ENCODE measurements around the gene GBF1. TPM values are rescaled to one million over a fixed set of nuclear protein-coding genes. Genes with fewer than 3 reads are reported as not detected.

GBF1 gene
- total RNA-seq, 1 donor from 2014 or later, result 71.6 TPM

GRCh38 chr10:102416695-102417094 lies 171.4 kb downstream of the GBF1 start:
- peaks cover 37% of the 10 kb centered on the region for H3K4me1 Mint-ChIP-seq (ENCODE audit: low read depth, unreplicated experiment)
- H3K27me3 Mint-ChIP-seq (ENCODE audit: unreplicated experiment), result peaks cover 13% of the 10 kb centered on the region
- no peak overlapping the region for H3K4me3 Mint-ChIP-seq (ENCODE audit: unreplicated experiment)
- DNase-seq, result no peak
- no peak for TF ChIP-seq CTCF (IDR thresholded peaks at IDR 0.05; ENCODE audit: partially characterized antibody, unreplicated experiment)
- peaks cover 14% of the 10 kb centered on the region for H3K9me3 Mint-ChIP-seq (ENCODE audit: unreplicated experiment)
- no peaks in the 10 kb centered on the region for H3K36me3 Mint-ChIP-seq (ENCODE audit: unreplicated experiment)
- no peak overlapping the region for H3K27ac Mint-ChIP-seq (ENCODE audit: unreplicated experiment)

- peak; percentile 79 for DNase-seq
- Mint-ChIP-seq H3K4me3 (ENCODE audit: unreplicated experiment) (peak within 1 kb of the TSS; percentile 84), H3K9me3 (ENCODE audit: unreplicated experiment) (peaks cover 12% of the 10 kb centered on the region), H3K27me3 (ENCODE audit: unreplicated experiment) (peaks cover 11% of the 10 kb centered on the region), H3K4me1 (ENCODE audit: low read depth, unreplicated experiment) (peaks cover 23% of the 10 kb centered on the region), H3K27ac (ENCODE audit: unreplicated experiment) (peak within 1 kb of the TSS; percentile 98), H3K36me3 (ENCODE audit: unreplicated experiment) (no peaks in the 10 kb centered on the region)
- no peak for TF ChIP-seq CTCF (IDR thresholded peaks at IDR 0.05; ENCODE audit: partially characterized antibody, unreplicated experiment)
Observed at GRCh38 chr10:102418622-102419268, 173.4 kb downstream of the GBF1 start, which contains the start of gene PSD. Gene PSD (minus strand): TSS chr10:102418785. CDS start chr10:102417038, 1,747 bp downstream.

- Mint-ChIP-seq H3K4me3 (ENCODE audit: unreplicated experiment) (peak overlapping the region; percentile 84), H3K27ac (ENCODE audit: unreplicated experiment) (peak overlapping the region; percentile 98), H3K27me3 (ENCODE audit: unreplicated experiment) (peaks cover 12% of the 10 kb centered on the region), H3K4me1 (ENCODE audit: low read depth, unreplicated experiment) (peaks cover 19% of the 10 kb centered on the region), H3K36me3 (ENCODE audit: unreplicated experiment) (no peaks in the 10 kb centered on the region), H3K9me3 (ENCODE audit: unreplicated experiment) (peaks cover 12% of the 10 kb centered on the region)
- TF ChIP-seq CTCF (IDR thresholded peaks at IDR 0.05; ENCODE audit: partially characterized antibody, unreplicated experiment), result no peak
- DNase-seq, result peak; percentile 88
Observed at GRCh38 chr10:102419269-102420180, 174.2 kb downstream of the GBF1 start.

- no peak for DNase-seq
- H3K27ac Mint-ChIP-seq (ENCODE audit: unreplicated experiment), result peak overlapping the region; percentile 98
- H3K9me3 Mint-ChIP-seq (ENCODE audit: unreplicated experiment), result peaks cover 12% of the 10 kb centered on the region
- TF ChIP-seq CTCF (IDR thresholded peaks at IDR 0.05; ENCODE audit: partially characterized antibody, unreplicated experiment), result no peak
- peaks cover 13% of the 10 kb centered on the region for H3K27me3 Mint-ChIP-seq (ENCODE audit: unreplicated experiment)
- H3K4me1 Mint-ChIP-seq (ENCODE audit: low read depth, unreplicated experiment), result peaks cover 16% of the 10 kb centered on the region
- H3K4me3 Mint-ChIP-seq (ENCODE audit: unreplicated experiment), result peak overlapping the region; percentile 84
- H3K36me3 Mint-ChIP-seq (ENCODE audit: unreplicated experiment), result no peaks in the 10 kb centered on the region
Observed at GRCh38 chr10:102420181-102420713, 174.9 kb downstream of the GBF1 start.

Data from glutamatergic neuron (in vitro differentiated cells).